Mesothelial cell of epicardium (in vitro differentiated cells): ENCODE data around the gene MLLT1. TPM values are rescaled to one million over a fixed set of nuclear protein-coding genes. Genes with fewer than 3 reads are reported as not detected.

ENCODE experiments used
- DNase-seq, 2 experiments: peaks; one replicate each; pipeline ENCODE4 v3.0.0; 2021; ENCODE audit warnings: low spot score in 2 of 2; ENCODE audit not compliant: unreplicated experiment in 2 of 2
- H3K27ac Mint-ChIP-seq: 2 replicates; pipeline ENCODE4 v1.8.0; 2021; ENCODE audit warnings: mixed read lengths
- H3K27me3 Mint-ChIP-seq: 2 replicates; pipeline ENCODE4 v1.8.0; 2021; ENCODE audit warnings: low read depth, mixed read lengths
- H3K36me3 Mint-ChIP-seq: 2 replicates; pipeline ENCODE4 v1.8.0; 2021; ENCODE audit warnings: mixed read lengths
- H3K4me1 Mint-ChIP-seq: 2 replicates; pipeline ENCODE4 v1.8.0; 2021; ENCODE audit warnings: mixed read lengths
- H3K4me3 Mint-ChIP-seq: 2 replicates; pipeline ENCODE4 v1.8.0; 2021; ENCODE audit warnings: mild to moderate bottlenecking, moderate library complexity, mixed read lengths
- H3K9me3 Mint-ChIP-seq: 2 replicates; pipeline ENCODE4 v1.8.0; 2021; ENCODE audit warnings: mixed read lengths
- total RNA-seq: library from RNA; stranded (reverse); gene quantifications from 3 replicates; pipeline ENCODE4 v1.2.1, GENCODE V29; 2021
- TF ChIP-seq, protein P1 (sequence below): fragments of 200-600 bp; sonication (generic); IDR thresholded peaks from one replicate; pipeline ENCODE4 v1.5.0; 2021; ENCODE audit warnings: antibody characterized with exemption; ENCODE audit not compliant: unreplicated experiment

The MLLT1 gene
- total RNA-seq, 1 donor from 2014 or later: 93.1 TPM

DNA sequence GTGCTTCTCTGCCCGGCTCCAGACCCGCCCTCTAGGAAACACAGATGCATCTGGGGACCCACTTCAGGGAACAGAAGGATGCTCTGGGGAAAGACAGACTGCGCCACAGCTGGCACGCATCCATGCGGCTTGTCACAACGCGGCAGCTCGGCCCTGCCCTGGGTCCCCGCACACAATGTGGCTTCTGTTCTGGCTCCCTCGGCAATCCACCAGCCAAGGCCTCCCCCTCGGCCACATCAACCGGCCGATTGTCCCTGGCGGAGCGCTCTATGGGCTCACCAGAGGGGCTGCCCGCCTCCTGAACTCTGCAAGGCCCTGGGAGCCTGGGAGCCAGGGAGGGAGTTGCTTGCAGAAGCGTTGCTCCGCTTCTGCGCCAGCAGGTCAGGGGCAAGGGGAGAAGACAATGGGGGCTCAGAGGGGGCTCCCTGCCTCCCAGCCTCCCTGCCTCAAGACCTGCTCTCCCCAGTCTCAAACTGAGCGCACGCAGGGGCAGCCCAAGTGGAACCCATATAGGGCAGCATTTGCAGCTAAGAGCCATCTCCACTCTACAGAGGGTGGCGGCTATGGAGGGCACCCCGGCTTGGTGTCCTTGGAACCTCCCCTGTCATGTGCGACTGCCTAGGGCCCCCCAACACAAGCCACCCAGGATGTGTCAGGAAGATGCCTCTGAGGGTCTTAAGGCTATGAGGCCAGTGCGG, 37.9 kb downstream of the MLLT1 start:
- Mint-ChIP-seq H3K9me3 (peaks cover 11% of the 10 kb centered on the region), H3K36me3 (peaks cover 17% of the 10 kb centered on the region), H3K4me3 (no peak overlapping the region), H3K27ac (peak overlapping the region; percentile 30), H3K27me3 (no peaks in the 10 kb centered on the region), H3K4me1 (peaks cover 35% of the 10 kb centered on the region)
- DNase-seq: no peak
- TF ChIP-seq, protein P1, sequence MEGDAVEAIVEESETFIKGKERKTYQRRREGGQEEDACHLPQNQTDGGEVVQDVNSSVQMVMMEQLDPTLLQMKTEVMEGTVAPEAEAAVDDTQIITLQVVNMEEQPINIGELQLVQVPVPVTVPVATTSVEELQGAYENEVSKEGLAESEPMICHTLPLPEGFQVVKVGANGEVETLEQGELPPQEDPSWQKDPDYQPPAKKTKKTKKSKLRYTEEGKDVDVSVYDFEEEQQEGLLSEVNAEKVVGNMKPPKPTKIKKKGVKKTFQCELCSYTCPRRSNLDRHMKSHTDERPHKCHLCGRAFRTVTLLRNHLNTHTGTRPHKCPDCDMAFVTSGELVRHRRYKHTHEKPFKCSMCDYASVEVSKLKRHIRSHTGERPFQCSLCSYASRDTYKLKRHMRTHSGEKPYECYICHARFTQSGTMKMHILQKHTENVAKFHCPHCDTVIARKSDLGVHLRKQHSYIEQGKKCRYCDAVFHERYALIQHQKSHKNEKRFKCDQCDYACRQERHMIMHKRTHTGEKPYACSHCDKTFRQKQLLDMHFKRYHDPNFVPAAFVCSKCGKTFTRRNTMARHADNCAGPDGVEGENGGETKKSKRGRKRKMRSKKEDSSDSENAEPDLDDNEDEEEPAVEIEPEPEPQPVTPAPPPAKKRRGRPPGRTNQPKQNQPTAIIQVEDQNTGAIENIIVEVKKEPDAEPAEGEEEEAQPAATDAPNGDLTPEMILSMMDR: no peak

DNA sequence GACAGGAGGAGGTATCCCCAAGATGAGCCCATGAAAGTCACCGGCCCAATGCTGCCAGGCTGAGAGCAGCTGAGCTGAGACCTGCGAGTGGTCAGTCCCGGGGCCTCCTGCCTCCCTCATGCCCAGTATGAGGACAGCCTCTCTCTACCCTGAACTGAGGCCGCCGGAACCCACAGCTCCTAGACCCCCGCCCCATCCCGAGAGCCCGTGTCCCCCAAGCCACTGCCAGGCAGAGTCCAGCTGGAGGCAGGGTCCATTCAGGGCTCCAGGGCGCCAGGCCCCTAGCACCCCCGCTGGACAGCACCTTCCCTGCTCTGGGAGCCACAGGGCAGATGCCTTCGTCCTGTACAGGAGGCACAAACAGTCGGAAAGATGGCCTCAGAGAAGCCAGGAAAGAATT, 38.7 kb downstream of the MLLT1 start:
- H3K27ac Mint-ChIP-seq: peak overlapping the region; percentile 64
- H3K4me1 Mint-ChIP-seq: peaks cover 37% of the 10 kb centered on the region
- no peaks in the 10 kb centered on the region for H3K27me3 Mint-ChIP-seq
- TF ChIP-seq, protein P1: no peak
- DNase-seq: no peak
- peaks cover 3% of the 10 kb centered on the region for H3K9me3 Mint-ChIP-seq
- peaks cover 9% of the 10 kb centered on the region for H3K36me3 Mint-ChIP-seq
- H3K4me3 Mint-ChIP-seq: no peak overlapping the region

- Mint-ChIP-seq H3K4me3 (no peak overlapping the region), H3K4me1 (peaks cover 45% of the 10 kb centered on the region), H3K27me3 (no peaks in the 10 kb centered on the region), H3K36me3 (peaks cover 5% of the 10 kb centered on the region), H3K9me3 (no peaks in the 10 kb centered on the region), H3K27ac (peak overlapping the region; percentile 63)
- TF ChIP-seq, protein P1: no peak
- peak in 1 of 2 experiments; percentile 18 for DNase-seq
Observed at GRCh38 chr19:6239871-6240676, 39.7 kb downstream of the MLLT1 start.

DNA sequence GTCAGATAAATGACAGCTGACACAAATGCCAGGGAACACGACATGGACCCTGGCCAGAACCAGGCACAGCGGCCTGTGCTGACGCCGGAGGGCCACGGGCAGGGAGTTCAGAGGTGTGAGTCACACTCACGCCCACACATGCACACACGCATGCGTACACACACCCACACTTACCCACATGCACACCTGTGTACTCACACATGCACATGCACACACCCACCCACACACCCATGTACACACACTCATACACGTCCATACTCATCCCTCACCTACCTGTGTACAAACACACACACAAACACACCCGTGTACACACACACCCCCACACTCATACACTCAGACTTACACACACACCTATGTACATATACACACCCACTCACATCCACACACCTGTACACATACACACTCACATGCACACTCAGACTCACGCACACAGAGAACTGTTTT, 40.4 kb downstream of the MLLT1 start:
- Mint-ChIP-seq H3K4me3 (no peak overlapping the region), H3K27ac (peak overlapping the region; percentile 63), H3K27me3 (no peaks in the 10 kb centered on the region), H3K4me1 (peaks cover 48% of the 10 kb centered on the region), H3K9me3 (no peaks in the 10 kb centered on the region), H3K36me3 (no peaks in the 10 kb centered on the region)
- DNase-seq: no peak
- TF ChIP-seq, protein P1: no peak

GRCh38 chr19:6238643-6239281, 41.0 kb downstream of the MLLT1 start:
- H3K36me3 Mint-ChIP-seq: no peaks in the 10 kb centered on the region
- TF ChIP-seq, protein P1: no peak
- H3K27me3 Mint-ChIP-seq: no peaks in the 10 kb centered on the region
- H3K4me1 Mint-ChIP-seq: peaks cover 44% of the 10 kb centered on the region
- no peak overlapping the region for H3K4me3 Mint-ChIP-seq
- DNase-seq: no peak
- peak overlapping the region; percentile 70 for H3K27ac Mint-ChIP-seq
- no peaks in the 10 kb centered on the region for H3K9me3 Mint-ChIP-seq
